Gastrocnemius medialis (tissue), 4 donors: ENCODE results near the gene EDN3.

ENCODE experiments used
- POLR2A ChIP-seq, 2 donors: fragments of 450-650 bp; IDR thresholded peaks; one replicate each; pipeline ENCODE4 v1.6.1; 2017; ENCODE audit warnings: antibody characterized with exemption in 2 of 2, mild to moderate bottlenecking in 2 of 2, moderate library complexity in 2 of 2
- TF ChIP-seq, protein P1 (sequence below), 5 experiments: fragments of 450-650 bp in 3 of 5; fragments of 200-600 bp in 2 of 5; sonication (generic) in 2 of 5; IDR thresholded peaks in 4 of 5; conservative IDR thresholded peaks in 1 of 5; 1 replicate in 4 of 5; 2 replicates in 1 of 5; pipeline ENCODE4 v1.5.1; 2016 to 2019; ENCODE audit warnings: antibody characterized with exemption in 5 of 5, mild to moderate bottlenecking in 3 of 5, moderate library complexity in 3 of 5

DNA sequence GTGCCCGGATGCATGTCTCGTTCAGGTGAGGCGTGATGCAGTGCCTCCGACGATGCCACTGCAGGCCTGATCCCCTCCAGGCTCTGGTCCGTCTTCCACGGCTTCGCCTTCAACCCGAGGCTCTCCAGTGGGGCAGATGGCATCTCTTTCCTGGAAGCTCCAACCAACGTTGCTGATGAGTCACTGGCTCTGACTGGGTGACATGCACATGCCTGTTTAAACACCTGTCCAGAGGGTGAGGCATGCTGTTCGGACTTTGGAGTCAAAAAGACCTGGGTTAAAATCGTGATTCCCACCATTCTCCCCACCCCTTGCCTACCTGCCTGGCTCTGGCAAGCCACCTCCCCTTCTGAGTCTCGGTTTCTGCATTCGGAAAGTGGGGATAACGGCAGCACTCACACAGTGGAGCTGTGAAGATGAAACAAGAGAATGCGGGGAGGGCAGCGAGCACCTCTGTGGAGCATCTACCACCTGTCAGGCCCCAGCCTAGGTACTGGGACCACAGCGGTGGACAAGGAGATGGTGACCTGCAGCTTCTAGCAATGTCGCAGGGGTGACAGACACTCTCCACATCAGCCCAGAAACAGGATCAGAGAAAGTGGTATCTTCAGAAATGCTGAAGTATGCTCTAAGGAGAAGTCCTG, 8.5 kb upstream of the EDN3 start:
- TF ChIP-seq, protein P1, sequence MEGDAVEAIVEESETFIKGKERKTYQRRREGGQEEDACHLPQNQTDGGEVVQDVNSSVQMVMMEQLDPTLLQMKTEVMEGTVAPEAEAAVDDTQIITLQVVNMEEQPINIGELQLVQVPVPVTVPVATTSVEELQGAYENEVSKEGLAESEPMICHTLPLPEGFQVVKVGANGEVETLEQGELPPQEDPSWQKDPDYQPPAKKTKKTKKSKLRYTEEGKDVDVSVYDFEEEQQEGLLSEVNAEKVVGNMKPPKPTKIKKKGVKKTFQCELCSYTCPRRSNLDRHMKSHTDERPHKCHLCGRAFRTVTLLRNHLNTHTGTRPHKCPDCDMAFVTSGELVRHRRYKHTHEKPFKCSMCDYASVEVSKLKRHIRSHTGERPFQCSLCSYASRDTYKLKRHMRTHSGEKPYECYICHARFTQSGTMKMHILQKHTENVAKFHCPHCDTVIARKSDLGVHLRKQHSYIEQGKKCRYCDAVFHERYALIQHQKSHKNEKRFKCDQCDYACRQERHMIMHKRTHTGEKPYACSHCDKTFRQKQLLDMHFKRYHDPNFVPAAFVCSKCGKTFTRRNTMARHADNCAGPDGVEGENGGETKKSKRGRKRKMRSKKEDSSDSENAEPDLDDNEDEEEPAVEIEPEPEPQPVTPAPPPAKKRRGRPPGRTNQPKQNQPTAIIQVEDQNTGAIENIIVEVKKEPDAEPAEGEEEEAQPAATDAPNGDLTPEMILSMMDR (IDR thresholded peaks at IDR 0.05 in 4 of 5, conservative IDR thresholded peaks at IDR 0.05 in 1 of 5): no peak
- no peak for TF ChIP-seq POLR2A (IDR thresholded peaks at IDR 0.05)
